SK-N-MC (cell line): ENCODE data around the gene A3GALT2.
A peak's percentile ranks its signal among the peaks of the same experiment; 100 is the strongest.

Experiments
- DNase-seq: peaks from one replicate; pipeline ENCODE4 v3.0.0-alpha.2; 2011; ENCODE audit warnings: low read depth, low spot score
- H3K27ac ChIP-seq: fragments of 200-600 bp; sonication (generic); 2 replicates; pipeline ENCODE4 v1.5.1; 2016; ENCODE audit warnings: mixed run types
- H3K36me3 ChIP-seq: fragments of 200-600 bp; sonication (generic); 2 replicates; pipeline ENCODE4 v1.6.1; 2017; ENCODE audit warnings: antibody characterized with exemption, low read length, mixed read lengths; ENCODE audit not compliant: insufficient read depth
- H3K4me3 ChIP-seq: fragments of 200-600 bp; sonication (generic); 2 replicates; pipeline ENCODE4 v1.5.1; 2016
- H3K9ac ChIP-seq: fragments of 200-600 bp; sonication (generic); 2 replicates; pipeline ENCODE4 v1.8.0; 2017; ENCODE audit warnings: mixed run types, mixed read lengths; ENCODE audit not compliant: insufficient read length
- H3K9me3 ChIP-seq: fragments of 200-600 bp; sonication (generic); 2 replicates; pipeline ENCODE4 v1.6.1; 2017; ENCODE audit warnings: low read depth, mild to moderate bottlenecking, antibody characterized with exemption, low read length, moderate library complexity, mixed read lengths
- EZH2 ChIP-seq: fragments of 200-600 bp; sonication (generic); IDR thresholded peaks from one replicate; pipeline ENCODE4 v1.6.1; 2017; ENCODE audit warnings: antibody characterized with exemption
- FOXP2 ChIP-seq: optimal IDR thresholded peaks from 2 replicates; pipeline ENCODE3; 2011; ENCODE audit warnings: mild to moderate bottlenecking, moderate library complexity; ENCODE audit not compliant: insufficient read depth; ENCODE audit errors: extremely low read length, control extremely low read depth
- POLR2AphosphoS5 ChIP-seq: IDR thresholded peaks from 2 replicates; pipeline ENCODE4 v1.6.1; 2012; ENCODE audit warnings: mild to moderate bottlenecking, low read depth, low read length, borderline replicate concordance

A3GALT2 gene

GRCh38 chr1:33347650-33347992 lies 26.7 kb upstream of the A3GALT2 start:
- TF ChIP-seq POLR2AphosphoS5 (no peak), FOXP2 (no peak), EZH2 (no peak)
- Histone ChIP-seq H3K9me3 (no peaks in the 10 kb centered on the region), H3K36me3 (peaks cover 31% of the 10 kb centered on the region), H3K27ac (no peak overlapping the region; the same call in 1 of the 2 replicates), H3K4me3 (peak overlapping the region; percentile 95), H3K9ac (peak overlapping the region; percentile 96)
- no peak for DNase-seq

- TF ChIP-seq FOXP2 = no peak
- TF ChIP-seq POLR2AphosphoS5 = no peak; the same call in 1 of the 2 replicates
- TF ChIP-seq EZH2 = no peak
- Histone ChIP-seq H3K4me3 (peak overlapping the region; percentile 95), H3K36me3 (peaks cover 34% of the 10 kb centered on the region), H3K9ac (no peak overlapping the region), H3K9me3 (no peaks in the 10 kb centered on the region), H3K27ac (peak overlapping the region; percentile 10)
- DNase-seq = no peak
These were observed 26.2 kb upstream of the A3GALT2 start for GRCh38 chr1:33346927-33347649.

- H3K9ac ChIP-seq = no peak overlapping the region
- peak overlapping the region; percentile 95 for H3K4me3 ChIP-seq
- DNase-seq = no peak
- H3K9me3 ChIP-seq = no peaks in the 10 kb centered on the region
- H3K27ac ChIP-seq = 0 out of 2 replicates have a peak overlapping the region, but pooled peaks have one; percentile 9
- TF ChIP-seq FOXP2 = no peak
- no peak for TF ChIP-seq EZH2
- TF ChIP-seq POLR2AphosphoS5 = no peak
- peaks cover 40% of the 10 kb centered on the region for H3K36me3 ChIP-seq
These were observed 25.6 kb upstream of the A3GALT2 start for GRCh38 chr1:33346533-33346926.

- Histone ChIP-seq H3K27ac (0 out of 2 replicates have a peak overlapping the region, but pooled peaks have one; percentile 2), H3K9ac (no peak overlapping the region), H3K9me3 (no peaks in the 10 kb centered on the region), H3K4me3 (no peak overlapping the region), H3K36me3 (peaks cover 40% of the 10 kb centered on the region)
- TF ChIP-seq POLR2AphosphoS5 (no peak), EZH2 (no peak)
- no peak for DNase-seq
These were observed 24.1 kb upstream of the A3GALT2 start for GRCh38 chr1:33344896-33345560.

- H3K36me3 ChIP-seq = peaks cover 40% of the 10 kb centered on the region
- no peak overlapping the region for H3K4me3 ChIP-seq
- H3K9me3 ChIP-seq = no peaks in the 10 kb centered on the region
- H3K27ac ChIP-seq = peak overlapping the region; percentile 51
- TF ChIP-seq POLR2AphosphoS5 (no peak), FOXP2 (no peak), EZH2 (no peak)
- no peak overlapping the region for H3K9ac ChIP-seq
- DNase-seq = no peak
These were observed 22.6 kb upstream of the A3GALT2 start for GRCh38 chr1:33343539-33343938.

- H3K27ac ChIP-seq = no peak overlapping the region
- no peaks in the 10 kb centered on the region for H3K9me3 ChIP-seq
- H3K36me3 ChIP-seq = peaks cover 40% of the 10 kb centered on the region
- no peak for DNase-seq
- H3K9ac ChIP-seq = no peak overlapping the region
- H3K4me3 ChIP-seq = peak overlapping the region; percentile 37
- no peak for TF ChIP-seq POLR2AphosphoS5
- TF ChIP-seq FOXP2 = peak; percentile 96
These were observed 21.3 kb upstream of the A3GALT2 start for GRCh38 chr1:33342041-33342723.

- TF ChIP-seq EZH2 (no peak), POLR2AphosphoS5 (no peak), FOXP2 (no peak)
- no peak for DNase-seq
- no peak overlapping the region for H3K4me3 ChIP-seq
- H3K9ac ChIP-seq = no peak overlapping the region
- no peaks in the 10 kb centered on the region for H3K9me3 ChIP-seq
- H3K36me3 ChIP-seq = peaks cover 37% of the 10 kb centered on the region
- H3K27ac ChIP-seq = no peak overlapping the region
These were observed 20.3 kb upstream of the A3GALT2 start for GRCh38 chr1:33341190-33341589.

- H3K27ac ChIP-seq = no peak overlapping the region
- peaks cover 33% of the 10 kb centered on the region for H3K36me3 ChIP-seq
- no peak overlapping the region for H3K4me3 ChIP-seq
- H3K9me3 ChIP-seq = no peaks in the 10 kb centered on the region
- no peak for TF ChIP-seq POLR2AphosphoS5
- TF ChIP-seq EZH2 = no peak
- TF ChIP-seq FOXP2 = no peak
- no peak for DNase-seq
- peak overlapping the region; percentile 33 for H3K9ac ChIP-seq
These were observed 18.5 kb upstream of the A3GALT2 start for GRCh38 chr1:33339413-33339812.
